Astrocyte (in vitro differentiated cells and primary cell): ENCODE results near the gene TRAF7. TPM values are rescaled to one million over a fixed set of nuclear protein-coding genes. Genes with fewer than 3 reads are reported as not detected.

Experiments used
- DNase-seq: peaks from one replicate; pipeline ENCODE4 v3.0.0-alpha.2; 2010; ENCODE audit warnings: low read depth
- FAIRE-seq: peaks from 2 replicates; lab custom pipeline; 2011; peaks lifted over from hg19 to GRCh38; lab: Jason Lieb, UNC
- H2AFZ ChIP-seq: 2 replicates; pipeline ENCODE4 v1.6.0; 2012; ENCODE audit warnings: low read depth, low read length, inconsistent platforms
- H3K27ac ChIP-seq: 2 replicates; pipeline ENCODE4 v1.5.1; 2011; ENCODE audit warnings: low read depth, low read length, inconsistent platforms
- H3K27me3 ChIP-seq: 2 replicates; pipeline ENCODE4 v1.6.0; 2011; ENCODE audit warnings: low read length, inconsistent platforms; ENCODE audit not compliant: insufficient read depth
- H3K36me3 ChIP-seq: 2 replicates; pipeline ENCODE4 v1.5.1; 2011; ENCODE audit warnings: low read length, inconsistent platforms; ENCODE audit not compliant: insufficient read depth
- H3K4me1 ChIP-seq: 2 replicates; pipeline ENCODE4 v1.5.1; 2011; ENCODE audit warnings: low read length, inconsistent platforms; ENCODE audit not compliant: insufficient read depth
- H3K4me2 ChIP-seq: 2 replicates; pipeline ENCODE4 v1.6.0; 2012; ENCODE audit warnings: low read length, inconsistent platforms
- H3K4me3 ChIP-seq: 2 replicates; pipeline ENCODE4 v1.5.1; 2011; ENCODE audit warnings: low read depth, mild to moderate bottlenecking, low read length, inconsistent platforms; ENCODE audit not compliant: insufficient read depth
- H3K79me2 ChIP-seq: 2 replicates; pipeline ENCODE4 v1.6.0; 2012; ENCODE audit warnings: mild to moderate bottlenecking, low read length, inconsistent platforms; ENCODE audit not compliant: insufficient read depth
- H3K9ac ChIP-seq: 2 replicates; pipeline ENCODE4 v1.6.0; 2012; ENCODE audit warnings: mild to moderate bottlenecking, low read length, inconsistent platforms
- H3K9me3 ChIP-seq: 2 replicates; pipeline ENCODE4 v1.5.1; 2012; ENCODE audit warnings: low read depth, mild to moderate bottlenecking, low read length, inconsistent platforms; ENCODE audit not compliant: insufficient read depth
- H4K20me1 ChIP-seq: 2 replicates; pipeline ENCODE4 v1.6.0; 2012; ENCODE audit warnings: low read length, inconsistent platforms; ENCODE audit not compliant: insufficient read depth
- H3K27ac Mint-ChIP-seq: one replicate; pipeline ENCODE4 v1.8.0; 2021; ENCODE audit warnings: mild to moderate bottlenecking, mixed read lengths; ENCODE audit not compliant: unreplicated experiment
- H3K27me3 Mint-ChIP-seq: one replicate; pipeline ENCODE4 v1.8.0; 2021; ENCODE audit warnings: low read depth, mixed read lengths; ENCODE audit not compliant: unreplicated experiment
- H3K36me3 Mint-ChIP-seq: one replicate; pipeline ENCODE4 v1.8.0; 2021; ENCODE audit warnings: low read depth, mixed read lengths; ENCODE audit not compliant: unreplicated experiment
- H3K4me1 Mint-ChIP-seq: one replicate; pipeline ENCODE4 v1.8.0; 2021; ENCODE audit warnings: low read depth, mixed read lengths; ENCODE audit not compliant: unreplicated experiment
- H3K4me3 Mint-ChIP-seq: one replicate; pipeline ENCODE4 v1.8.0; 2021; ENCODE audit warnings: mild to moderate bottlenecking, moderate library complexity, mixed read lengths; ENCODE audit not compliant: unreplicated experiment
- H3K9me3 Mint-ChIP-seq: one replicate; pipeline ENCODE4 v1.8.0; 2021; ENCODE audit warnings: mild to moderate bottlenecking, mixed read lengths; ENCODE audit not compliant: unreplicated experiment
- CTCF ChIP-seq: IDR thresholded peaks from 2 replicates; pipeline ENCODE4 v1.5.1; 2011; ENCODE audit warnings: low read depth, mild to moderate bottlenecking, inconsistent platforms, low read length, moderate library complexity; ENCODE audit not compliant: insufficient read depth
- EZH2 ChIP-seq: IDR thresholded peaks from 2 replicates; pipeline ENCODE4 v1.6.1; 2012; ENCODE audit warnings: mild to moderate bottlenecking, low read length, inconsistent platforms; ENCODE audit not compliant: insufficient read depth
- total RNA-seq: library from RNA; stranded (reverse); gene quantifications from 2 replicates; pipeline ENCODE4 v1.2.1, GENCODE V29; 2021

TRAF7 gene
- total RNA-seq, 1 donor from 2014 or later, result 92.1 TPM

DNA sequence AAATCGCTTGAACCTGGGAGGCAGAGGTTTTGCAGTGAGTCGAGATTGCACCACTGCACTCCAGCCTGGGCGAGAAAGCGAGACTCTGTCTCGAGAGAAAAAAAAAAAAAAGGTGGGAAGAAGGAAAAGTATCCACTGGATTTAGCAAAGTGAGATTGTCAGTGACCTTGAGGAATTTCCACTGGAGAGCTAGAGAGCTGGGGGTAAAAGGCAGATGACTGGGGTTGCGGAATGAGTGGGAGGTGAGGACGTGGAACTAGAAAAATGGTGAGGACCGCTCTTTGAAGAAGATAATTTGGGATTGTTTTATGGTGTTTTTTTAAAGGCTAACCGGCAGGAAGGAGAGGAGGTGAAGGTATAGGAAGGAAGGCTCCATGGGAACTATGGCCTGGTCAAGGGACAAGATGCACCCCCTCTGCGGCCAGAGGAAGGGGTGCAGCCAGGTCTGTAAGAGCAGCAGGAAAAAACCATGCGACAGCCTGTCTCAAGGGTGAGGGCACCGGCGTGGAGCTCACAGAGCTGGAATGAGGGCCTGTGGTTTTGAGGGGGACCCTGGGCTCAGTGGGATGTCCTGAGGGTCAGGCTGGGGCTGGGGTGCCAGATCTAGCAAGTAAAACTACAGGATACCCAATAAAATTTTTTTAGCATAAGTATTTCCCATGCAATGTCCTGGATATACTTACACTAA lies 49.0 kb downstream of the TRAF7 start:
- Histone ChIP-seq H3K79me2 (peaks cover 18% of the 10 kb centered on the region), H3K36me3 (no peaks in the 10 kb centered on the region), H3K9ac (peak overlapping the region; percentile 96), H4K20me1 (no peaks in the 10 kb centered on the region), H2AFZ (peak overlapping the region; percentile 96), H3K4me2 (peak overlapping the region; percentile 100), H3K4me1 (peaks cover 11% of the 10 kb centered on the region), H3K9me3 (no peaks in the 10 kb centered on the region), H3K27ac (peak overlapping the region; percentile 95), H3K27me3 (no peaks in the 10 kb centered on the region), H3K4me3 (peak overlapping the region; percentile 81)
- peaks cover 20% of the 10 kb centered on the region for H3K27me3 Mint-ChIP-seq
- no peak for TF ChIP-seq EZH2
- TF ChIP-seq CTCF, result no peak
- H3K4me3 Mint-ChIP-seq, result peak overlapping the region; percentile 90
- H3K36me3 Mint-ChIP-seq, result peaks cover 4% of the 10 kb centered on the region
- DNase-seq (no peak), FAIRE-seq (no peak)
- peaks cover 4% of the 10 kb centered on the region for H3K4me1 Mint-ChIP-seq
- no peak overlapping the region for H3K27ac Mint-ChIP-seq
- H3K9me3 Mint-ChIP-seq, result peaks cover 7% of the 10 kb centered on the region

DNA sequence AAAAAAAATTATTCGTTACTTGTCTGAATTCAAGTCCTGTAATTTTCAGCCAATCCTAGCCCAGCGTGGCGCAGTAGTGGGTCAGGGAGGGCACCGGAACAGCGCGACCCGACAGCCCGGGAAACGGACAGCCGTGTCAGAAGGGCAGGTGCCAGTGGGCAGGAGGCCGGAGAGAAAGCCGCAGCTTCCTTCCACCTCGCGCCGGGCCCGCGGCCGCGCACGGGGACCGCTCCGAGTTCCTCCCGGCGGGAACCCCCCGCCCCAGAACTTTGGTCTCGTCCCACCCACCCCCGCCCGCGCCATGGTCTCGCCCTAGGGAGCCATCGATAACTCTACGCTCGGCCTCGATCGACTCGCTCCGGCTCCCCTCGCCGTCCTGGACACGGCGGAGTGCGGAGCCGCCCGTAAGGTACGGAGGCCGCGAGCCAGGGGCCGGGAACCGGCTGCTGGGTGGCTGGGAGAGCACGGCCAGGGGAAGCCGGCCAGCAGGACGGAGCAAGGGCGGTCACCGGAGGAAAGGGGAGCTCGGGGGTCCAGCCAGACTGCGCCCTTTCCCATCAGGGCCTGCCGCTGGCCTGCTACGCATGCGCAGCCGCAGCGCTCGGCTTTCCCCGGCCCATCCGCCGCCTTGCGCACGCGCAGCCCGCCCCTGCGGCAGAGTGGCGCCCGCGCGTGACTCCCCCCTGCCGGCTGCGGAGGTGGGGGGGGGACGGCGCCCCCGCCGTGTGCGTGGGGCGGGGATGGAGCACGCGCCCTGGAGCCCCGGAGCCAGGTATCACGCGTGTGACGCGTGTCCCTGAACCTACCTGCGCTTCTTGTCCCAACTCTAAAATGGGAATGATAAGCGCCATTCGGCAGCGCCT lies 49.8 kb downstream of the TRAF7 start, which contains the start of gene MLST8:
Gene MLST8, plus strand, starts transcription at position 351 of the 863 bp plus-strand sequence. CDS start 632 bp downstream, outside the sequence.
- Mint-ChIP-seq H3K27ac (peak within 1 kb of the TSS; percentile 4), H3K4me3 (peak within 1 kb of the TSS; percentile 90), H3K36me3 (peaks cover 4% of the 10 kb centered on the region), H3K27me3 (peaks cover 14% of the 10 kb centered on the region), H3K9me3 (peaks cover 7% of the 10 kb centered on the region), H3K4me1 (peaks cover 4% of the 10 kb centered on the region)
- H3K27me3 ChIP-seq, result no peaks in the 10 kb centered on the region
- no peak for TF ChIP-seq EZH2
- no peak for TF ChIP-seq CTCF
- H3K4me1 ChIP-seq, result peaks cover 11% of the 10 kb centered on the region
- DNase-seq (peak; percentile 68), FAIRE-seq (no peak)
- H3K27ac ChIP-seq, result peak within 1 kb of the TSS; percentile 95
- peaks cover 18% of the 10 kb centered on the region for H3K79me2 ChIP-seq
- no peaks in the 10 kb centered on the region for H3K36me3 ChIP-seq
- peak within 1 kb of the TSS; percentile 96 for H2AFZ ChIP-seq
- peak within 1 kb of the TSS; percentile 96 for H3K9ac ChIP-seq
- H3K4me2 ChIP-seq, result peak within 1 kb of the TSS; percentile 100
- peaks cover 2% of the 10 kb centered on the region for H4K20me1 ChIP-seq
- H3K4me3 ChIP-seq, result peak within 1 kb of the TSS; percentile 81
- no peaks in the 10 kb centered on the region for H3K9me3 ChIP-seq
